Measurements from ENCODE around the gene PPA1.

The PPA1 gene

GRCh38 chr10:70268376-70268775, 35.1 kb upstream of the PPA1 start:
- Histone ChIP-seq H3K4me3 (ENCODE audit: low read length, poor library complexity, severe bottlenecking) (no peak overlapping the region), H3K36me3 (ENCODE audit: insufficient read depth, low read length) (no peaks in the 10 kb centered on the region), H3K27me3 (ENCODE audit: insufficient read depth, low read length, poor library complexity, severe bottlenecking) (no peaks in the 10 kb centered on the region), H3K9me3 (ENCODE audit: insufficient read depth, low read depth, low read length) (no peaks in the 10 kb centered on the region), H3K9me2 (replicated peaks; ENCODE audit: low read depth, low read length) (no peaks in the 10 kb centered on the region), H3F3A (ENCODE audit: low read depth) (no peaks in the 10 kb centered on the region), H3K79me2 (ENCODE audit: insufficient read depth, low read length) (no peaks in the 10 kb centered on the region), H3K9ac (ENCODE audit: low read depth, low read length, poor library complexity, severe bottlenecking) (no peak overlapping the region), H3K4me2 (ENCODE audit: low read depth, low read length, poor library complexity, severe bottlenecking) (no peak overlapping the region), H2AFZ (ENCODE audit: low read length) (no peak overlapping the region), H4K20me1 (ENCODE audit: insufficient read depth, low read length, poor library complexity, severe bottlenecking) (no peaks in the 10 kb centered on the region), H3K4me1 (ENCODE audit: insufficient read depth, low read length, poor library complexity, severe bottlenecking) (peaks cover 11% of the 10 kb centered on the region)
- no peak for TF ChIP-seq CTCF (conservative IDR thresholded peaks at IDR 0.05; ENCODE audit: low read length)
- no peak for TF ChIP-seq EZH2phosphoT487 (IDR thresholded peaks at IDR 0.05; ENCODE audit: borderline replicate concordance)

DNA sequence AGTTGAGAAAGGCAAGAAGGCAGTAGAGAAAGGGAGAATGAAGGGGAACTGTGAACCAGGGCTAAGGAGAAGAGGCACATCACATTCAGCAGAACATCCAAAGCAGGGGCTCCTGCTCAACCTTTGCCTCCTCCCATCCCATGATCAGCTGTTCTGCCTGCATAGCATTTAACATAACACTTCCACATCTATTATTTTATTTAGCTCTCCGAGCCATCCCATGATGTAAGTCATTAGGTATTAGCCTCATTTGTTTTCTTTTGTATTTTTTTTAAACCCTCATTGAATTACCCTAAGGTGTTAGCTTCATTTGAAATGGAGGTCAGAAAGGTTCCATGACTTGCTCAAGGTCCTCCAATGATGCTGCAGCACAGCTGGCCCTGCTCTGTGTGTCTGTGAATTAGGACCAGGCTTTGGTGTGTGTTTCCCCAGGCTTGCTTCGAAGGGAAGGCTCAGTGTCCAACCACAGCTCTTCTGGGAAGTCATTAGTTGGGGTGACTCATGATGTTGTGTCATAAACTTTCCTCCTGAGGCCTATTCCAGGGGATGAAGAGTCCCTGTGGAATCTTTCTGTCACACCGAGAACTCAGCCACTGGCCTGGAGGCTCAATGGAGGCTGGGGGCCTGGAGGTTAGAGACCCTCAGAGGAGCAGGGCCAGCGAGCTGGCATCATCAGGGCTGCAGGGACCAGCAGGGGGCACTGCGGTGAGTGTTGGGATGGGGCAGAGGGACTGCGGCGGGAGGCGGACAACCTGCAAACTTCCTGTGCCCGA, 34.1 kb upstream of the PPA1 start:
- Histone ChIP-seq H3F3A (ENCODE audit: low read depth) (no peaks in the 10 kb centered on the region), H3K4me2 (ENCODE audit: low read depth, low read length, poor library complexity, severe bottlenecking) (no peak overlapping the region), H2AFZ (ENCODE audit: low read length) (peak overlapping the region; percentile 26), H3K79me2 (ENCODE audit: insufficient read depth, low read length) (no peaks in the 10 kb centered on the region), H3K27me3 (ENCODE audit: insufficient read depth, low read length, poor library complexity, severe bottlenecking) (no peaks in the 10 kb centered on the region), H3K4me3 (ENCODE audit: low read length, poor library complexity, severe bottlenecking) (no peak overlapping the region), H3K9ac (ENCODE audit: low read depth, low read length, poor library complexity, severe bottlenecking) (no peak overlapping the region), H4K20me1 (ENCODE audit: insufficient read depth, low read length, poor library complexity, severe bottlenecking) (no peaks in the 10 kb centered on the region), H3K9me3 (ENCODE audit: insufficient read depth, low read depth, low read length) (no peaks in the 10 kb centered on the region), H3K36me3 (ENCODE audit: insufficient read depth, low read length) (no peaks in the 10 kb centered on the region), H3K4me1 (ENCODE audit: insufficient read depth, low read length, poor library complexity, severe bottlenecking) (peaks cover 11% of the 10 kb centered on the region), H3K9me2 (replicated peaks; ENCODE audit: low read depth, low read length) (no peaks in the 10 kb centered on the region)
- TF ChIP-seq CTCF (conservative IDR thresholded peaks at IDR 0.05; ENCODE audit: low read length) (peak; percentile 59), EZH2phosphoT487 (IDR thresholded peaks at IDR 0.05; ENCODE audit: borderline replicate concordance) (no peak)

GRCh38 chr10:70266701-70267100, 33.5 kb upstream of the PPA1 start:
- no peak overlapping the region for H3K4me2 ChIP-seq (ENCODE audit: low read depth, low read length, poor library complexity, severe bottlenecking)
- no peaks in the 10 kb centered on the region for H3K9me3 ChIP-seq (ENCODE audit: insufficient read depth, low read depth, low read length)
- H3K36me3 ChIP-seq (ENCODE audit: insufficient read depth, low read length) = no peaks in the 10 kb centered on the region
- H3K4me1 ChIP-seq (ENCODE audit: insufficient read depth, low read length, poor library complexity, severe bottlenecking) = peaks cover 11% of the 10 kb centered on the region
- H3K27me3 ChIP-seq (ENCODE audit: insufficient read depth, low read length, poor library complexity, severe bottlenecking) = no peaks in the 10 kb centered on the region
- TF ChIP-seq EZH2phosphoT487 (IDR thresholded peaks at IDR 0.05; ENCODE audit: borderline replicate concordance) (no peak), CTCF (conservative IDR thresholded peaks at IDR 0.05; ENCODE audit: low read length) (no peak)
- H3F3A ChIP-seq (ENCODE audit: low read depth) = no peaks in the 10 kb centered on the region
- H3K9me2 ChIP-seq (replicated peaks; ENCODE audit: low read depth, low read length) = no peaks in the 10 kb centered on the region
- peak overlapping the region; percentile 26 for H2AFZ ChIP-seq (ENCODE audit: low read length)
- H3K9ac ChIP-seq (ENCODE audit: low read depth, low read length, poor library complexity, severe bottlenecking) = no peak overlapping the region
- no peaks in the 10 kb centered on the region for H3K79me2 ChIP-seq (ENCODE audit: insufficient read depth, low read length)
- no peak overlapping the region for H3K4me3 ChIP-seq (ENCODE audit: low read length, poor library complexity, severe bottlenecking)
- no peaks in the 10 kb centered on the region for H4K20me1 ChIP-seq (ENCODE audit: insufficient read depth, low read length, poor library complexity, severe bottlenecking)
